HTR-8/SVneo (cell line): ENCODE results near the gene FOXC2.

Source experiments
- DNase-seq: peaks from one replicate; pipeline ENCODE4 v3.0.0; 2011; ENCODE audit warnings: low spot score, mixed read lengths; ENCODE audit not compliant: insufficient read length
- FAIRE-seq: peaks from 2 replicates; lab custom pipeline; 2011; peaks lifted over from hg19 to GRCh38; lab: Jason Lieb, UNC

The FOXC2 gene

GRCh38 chr16:86604436-86605193 is 38.0 kb downstream of the FOXC2 start:
- no peak for DNase-seq
- FAIRE-seq, result no peak

- FAIRE-seq, result no peak
- no peak for DNase-seq
These were observed 39.3 kb downstream of the FOXC2 start for GRCh38 chr16:86605950-86606349.

DNA sequence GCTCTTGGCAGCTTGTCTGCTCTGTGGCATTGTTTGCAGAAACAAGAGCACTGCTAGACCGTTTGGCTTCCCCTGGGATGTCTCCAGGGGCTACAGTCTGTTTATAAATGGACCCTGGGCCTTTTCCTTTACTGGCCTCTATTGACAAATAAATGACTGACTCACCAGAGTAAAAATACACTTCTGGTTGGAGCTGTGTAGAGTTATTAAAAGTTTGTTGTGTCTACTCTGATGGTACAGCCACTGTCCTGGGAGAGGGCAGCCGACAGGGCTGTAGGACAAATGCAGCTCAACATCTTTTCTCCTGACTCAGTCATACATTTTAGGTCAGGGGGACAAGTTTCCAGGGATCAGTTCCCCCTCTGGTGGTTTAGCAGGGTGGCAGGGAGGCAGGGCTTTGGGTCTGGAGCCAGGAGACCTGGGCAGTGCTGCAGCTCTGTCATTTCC is 41.7 kb downstream of the FOXC2 start:
- FAIRE-seq (no peak), DNase-seq (no peak)

DNA sequence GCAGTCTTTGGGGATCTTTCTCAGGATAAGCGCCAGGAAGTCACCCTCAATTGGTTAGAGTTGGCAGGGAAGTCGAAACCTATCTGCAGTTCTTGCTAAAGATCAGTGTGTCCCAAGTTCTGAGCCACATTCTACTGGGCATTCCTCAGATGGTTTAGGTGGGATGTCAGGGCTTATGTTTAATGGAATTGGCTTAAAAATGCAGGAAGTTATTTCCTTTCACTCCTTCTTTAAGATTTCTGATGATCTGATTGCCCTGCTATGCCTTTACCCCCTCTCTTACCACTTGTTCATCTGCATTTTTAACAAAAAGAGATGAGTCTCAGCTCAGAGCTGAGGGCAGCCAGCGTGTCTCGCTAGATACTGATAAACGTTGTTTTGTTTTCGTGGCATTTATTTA is 42.5 kb downstream of the FOXC2 start:
- FAIRE-seq (peak; percentile 95), DNase-seq (peak; percentile 86)

- DNase-seq, result no peak
- FAIRE-seq, result no peak
These were observed 43.0 kb downstream of the FOXC2 start for GRCh38 chr16:86609661-86610060.

- DNase-seq, result no peak
- FAIRE-seq, result no peak
These were observed 44.3 kb downstream of the FOXC2 start for GRCh38 chr16:86610779-86611524.

GRCh38 chr16:86611525-86611855 is 44.9 kb downstream of the FOXC2 start:
- FAIRE-seq, result no peak
- DNase-seq, result no peak

GRCh38 chr16:86611941-86612340 is 45.3 kb downstream of the FOXC2 start:
- no peak for DNase-seq
- FAIRE-seq, result no peak

DNA sequence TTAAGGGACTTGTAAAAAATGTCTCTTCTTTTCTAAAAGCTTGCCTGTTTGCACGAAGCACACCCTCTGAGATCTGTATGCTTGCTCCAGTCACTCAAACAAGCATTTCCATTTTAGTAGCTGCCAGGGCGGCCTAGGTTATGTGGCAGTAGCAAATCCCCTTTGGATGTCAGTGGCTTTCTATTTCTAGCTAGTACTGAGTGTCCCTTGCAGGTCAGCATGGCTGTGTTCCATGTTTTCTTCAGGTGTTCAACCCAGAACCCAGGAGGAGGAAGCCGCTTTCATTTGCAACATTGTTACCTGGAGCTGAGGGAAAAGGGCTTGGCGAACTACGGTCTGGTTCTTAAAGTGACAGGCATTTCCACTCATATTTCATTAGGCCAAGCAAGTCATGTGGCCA is 48.1 kb downstream of the FOXC2 start:
- FAIRE-seq, result no peak
- no peak for DNase-seq

- FAIRE-seq (no peak), DNase-seq (no peak)
These were observed 50.3 kb downstream of the FOXC2 start for GRCh38 chr16:86616906-86617305.

DNA sequence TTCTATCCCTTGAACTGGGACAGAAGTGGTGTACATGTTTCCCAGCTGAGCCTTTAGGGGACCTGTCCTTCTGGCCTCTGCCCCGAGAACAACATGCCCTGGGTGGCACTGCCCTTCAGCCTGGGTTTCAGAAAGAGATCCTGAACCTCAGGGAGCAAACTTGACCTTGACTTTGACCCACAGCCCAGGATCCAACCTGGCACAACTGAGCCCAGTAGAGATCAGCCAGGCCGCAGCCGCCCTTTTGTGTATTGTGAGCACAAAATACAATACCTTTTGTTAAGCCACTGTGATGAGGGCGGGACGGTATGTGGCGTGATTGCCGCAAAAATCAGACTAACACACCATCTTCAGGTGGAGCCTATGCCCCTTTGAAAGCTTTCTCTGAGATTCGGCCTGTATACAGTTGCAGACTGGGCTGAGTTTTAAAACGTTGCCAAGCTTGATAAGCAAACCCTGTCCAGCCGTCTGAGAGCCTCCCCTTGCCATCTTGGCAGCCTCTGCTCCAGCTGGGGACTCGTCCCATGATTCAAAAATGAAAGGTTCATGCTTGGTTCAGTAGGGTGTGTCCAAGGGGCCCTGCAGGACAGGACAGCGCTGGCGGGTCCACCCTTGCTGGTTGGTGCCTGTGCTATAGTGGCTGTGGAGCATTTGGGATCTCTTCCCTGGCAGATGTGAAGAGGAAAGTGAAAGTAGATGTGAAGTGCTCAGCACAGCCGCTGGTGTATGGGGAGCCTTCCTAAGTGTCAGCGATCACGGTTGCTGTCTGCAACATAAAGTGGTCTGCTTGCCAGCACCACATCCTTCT is 52.0 kb downstream of the FOXC2 start:
- DNase-seq (no peak), FAIRE-seq (no peak)
